ENCODE results near the gene IGLL5.
"Not testable (repeated sequence)": the region's sequence is repeated elsewhere in the genome, so short reads cannot be mapped to it uniquely, and the experiment has no call there.

Gene IGLL5

GRCh38 chr22:22916215-22916951 lies 28.8 kb downstream of the IGLL5 start:
- no peak for DNase-seq

- no peak for DNase-seq
Measured at GRCh38 chr22:22916952-22917290, 29.3 kb downstream of the IGLL5 start.

- DNase-seq = no peak
Measured at GRCh38 chr22:22917377-22917776, 29.8 kb downstream of the IGLL5 start.

- DNase-seq = no peak
Measured at GRCh38 chr22:22918297-22918965, 30.8 kb downstream of the IGLL5 start.

GRCh38 chr22:22919041-22919440 lies 31.4 kb downstream of the IGLL5 start:
- DNase-seq = no peak

GRCh38 chr22:22920104-22920654 lies 32.6 kb downstream of the IGLL5 start:
- DNase-seq = no peak

GRCh38 chr22:22920910-22921550 lies 33.4 kb downstream of the IGLL5 start:
- no peak for DNase-seq

- DNase-seq = no peak
Measured at GRCh38 chr22:22921575-22921974, 34.0 kb downstream of the IGLL5 start.

GRCh38 chr22:22922092-22922953 lies 34.7 kb downstream of the IGLL5 start:
- not testable (repeated sequence) for DNase-seq

- DNase-seq = no peak
Measured at GRCh38 chr22:22922954-22923319, 35.3 kb downstream of the IGLL5 start.

- DNase-seq = no peak
Measured at GRCh38 chr22:22923379-22923778, 35.8 kb downstream of the IGLL5 start.

GRCh38 chr22:22923930-22924329 lies 36.3 kb downstream of the IGLL5 start:
- no peak for DNase-seq

GRCh38 chr22:22924369-22925145 lies 36.9 kb downstream of the IGLL5 start:
- DNase-seq = no peak

- no peak for DNase-seq
Measured at GRCh38 chr22:22925146-22925804, 37.7 kb downstream of the IGLL5 start.

- no peak for DNase-seq
Measured at GRCh38 chr22:22925805-22926369, 38.3 kb downstream of the IGLL5 start.

GRCh38 chr22:22926370-22927195 lies 39.0 kb downstream of the IGLL5 start:
- no peak for DNase-seq

GRCh38 chr22:22927196-22927887 lies 39.7 kb downstream of the IGLL5 start:
- no peak for DNase-seq

- no peak for DNase-seq
Measured at GRCh38 chr22:22927888-22928665, 40.5 kb downstream of the IGLL5 start.
